ENCODE results near the gene NNAT.

- TF ChIP-seq POLR2A (IDR thresholded peaks at IDR 0.05; ENCODE audit: low read depth, low read length) = no peak
- TF ChIP-seq POLR2AphosphoS5 (IDR thresholded peaks at IDR 0.05; ENCODE audit: low read depth, low read length) = no peak
These were observed 44.2 kb downstream of the NNAT start for GRCh38 chr20:37565134-37565811.

All from GM12892 (cell line).